Stimulated activated CD8-positive, alpha-beta memory T cell treated with anti-CD3 and anti-CD28 coated beads, Interleukin-7, amount 100 ng/mL, for 4 hours (primary cell): ENCODE results near the gene CEP89.
"Not testable (repeated sequence)": the region's sequence is repeated elsewhere in the genome, so short reads cannot be mapped to it uniquely, and the experiment has no call there.

Experiments used
- DNase-seq, 2 donors: peaks; one replicate each; pipeline ENCODE4 v3.0.0-alpha.2; 2020; ENCODE audit warnings: low read depth in 2 of 2

CEP89 gene

DNA sequence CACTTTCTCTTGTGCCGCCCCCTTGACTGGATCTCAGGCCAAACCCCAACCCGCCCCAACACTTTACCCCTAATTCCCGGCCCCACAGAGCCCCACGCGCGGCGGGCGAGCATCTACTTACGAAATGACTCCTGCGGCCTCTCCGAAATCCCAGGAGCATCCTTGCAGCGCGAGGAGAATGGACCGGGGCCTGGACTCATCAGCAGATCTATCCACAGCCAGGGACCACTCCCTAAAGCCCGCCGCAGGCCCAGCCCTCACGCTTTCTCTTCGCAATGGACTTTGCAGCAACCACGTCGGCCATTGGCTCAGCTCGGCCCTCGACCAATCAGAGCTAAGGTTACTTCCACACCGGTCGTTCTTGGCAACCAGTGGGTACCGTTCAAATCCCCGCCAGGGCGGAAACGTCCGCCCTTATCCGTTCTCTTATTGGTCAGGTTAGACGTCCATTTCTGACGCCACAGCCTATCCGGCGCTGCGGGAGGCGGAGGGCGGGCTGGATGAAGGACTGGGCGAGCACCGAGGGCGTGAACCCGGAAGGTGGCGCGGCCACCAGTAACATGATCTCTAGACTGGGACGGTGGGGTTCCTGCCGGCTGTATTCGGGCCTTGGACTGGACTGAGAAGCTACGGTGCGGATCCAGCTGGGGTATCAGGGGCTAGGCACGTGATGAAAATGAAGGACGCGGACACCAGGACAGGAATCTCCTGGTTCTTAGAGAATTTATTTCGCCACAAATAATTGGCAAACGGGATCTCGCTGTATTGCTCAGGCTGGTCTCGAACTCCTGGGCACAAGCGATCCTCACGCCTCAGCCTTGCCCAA lies at the start of gene CEP89, which contains the start of gene FAAP24:
Gene CEP89 (minus strand): TSS at position 244 of the 826 bp plus-strand sequence. CDS start 84 bp downstream, at position 160.
Gene FAAP24 (plus strand): TSS at position 528 of the 826 bp plus-strand sequence. CDS start 955 bp downstream, outside the sequence.
- peak; percentile 95 to 98 for DNase-seq

DNA sequence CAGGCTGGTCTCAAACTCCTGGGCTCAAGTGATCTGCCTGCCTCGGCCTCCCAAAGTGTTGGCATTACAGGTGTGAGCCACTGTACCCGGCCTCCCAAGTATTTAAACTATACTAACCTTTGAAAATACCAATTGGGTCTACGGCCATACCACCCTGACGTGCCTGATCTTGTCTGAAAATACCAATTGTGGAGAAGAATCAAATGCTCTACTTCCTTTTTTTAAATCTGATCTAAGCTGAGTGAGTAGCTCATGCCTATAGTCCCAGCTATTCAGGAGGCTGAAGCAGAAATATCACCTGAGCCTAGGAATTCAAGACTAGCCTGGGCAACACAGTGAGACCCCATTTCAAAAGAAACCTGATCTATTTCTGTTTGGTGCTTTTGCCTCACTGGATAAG lies 39.1 kb upstream of the CEP89 start:
- not testable (repeated sequence) for DNase-seq

DNA sequence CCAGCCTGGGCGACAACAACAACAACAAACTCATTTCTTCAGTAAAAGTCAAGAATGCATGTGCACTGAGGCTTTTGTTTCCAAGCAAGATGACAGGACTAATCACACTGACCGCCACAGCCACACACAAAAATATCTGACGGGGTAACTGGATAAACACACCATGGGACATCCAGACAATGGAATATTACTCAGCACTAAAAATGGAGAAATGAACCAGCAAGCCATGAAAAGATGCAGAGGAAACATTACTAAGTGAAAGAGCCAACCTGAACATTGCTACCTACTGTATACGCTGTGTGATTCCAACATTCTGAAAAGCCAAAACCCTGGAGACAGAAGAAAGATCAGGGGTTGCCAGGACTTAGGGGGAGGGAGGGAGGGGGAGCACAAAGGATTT lies 37.0 kb upstream of the CEP89 start:
- no peak for DNase-seq

DNA sequence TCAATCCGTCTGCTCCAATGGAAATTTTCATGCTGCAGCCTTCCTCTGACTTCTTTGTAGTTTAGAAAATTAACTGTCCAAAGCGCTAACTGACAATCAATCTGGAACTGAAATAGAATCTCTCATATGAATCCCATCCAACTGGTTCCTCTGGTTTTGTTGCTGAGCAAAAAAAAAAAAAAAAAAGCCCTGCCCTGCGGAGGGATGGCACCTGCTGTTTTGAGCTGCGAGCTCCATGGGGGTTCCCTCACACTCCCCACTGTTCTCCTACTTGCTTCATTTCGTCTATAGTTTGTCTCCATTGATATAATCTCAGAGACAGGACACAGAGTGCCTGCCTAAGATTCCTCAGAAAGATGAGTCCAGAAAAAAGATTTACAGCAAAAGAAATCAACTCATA lies 33.7 kb upstream of the CEP89 start:
- DNase-seq = no peak

DNA sequence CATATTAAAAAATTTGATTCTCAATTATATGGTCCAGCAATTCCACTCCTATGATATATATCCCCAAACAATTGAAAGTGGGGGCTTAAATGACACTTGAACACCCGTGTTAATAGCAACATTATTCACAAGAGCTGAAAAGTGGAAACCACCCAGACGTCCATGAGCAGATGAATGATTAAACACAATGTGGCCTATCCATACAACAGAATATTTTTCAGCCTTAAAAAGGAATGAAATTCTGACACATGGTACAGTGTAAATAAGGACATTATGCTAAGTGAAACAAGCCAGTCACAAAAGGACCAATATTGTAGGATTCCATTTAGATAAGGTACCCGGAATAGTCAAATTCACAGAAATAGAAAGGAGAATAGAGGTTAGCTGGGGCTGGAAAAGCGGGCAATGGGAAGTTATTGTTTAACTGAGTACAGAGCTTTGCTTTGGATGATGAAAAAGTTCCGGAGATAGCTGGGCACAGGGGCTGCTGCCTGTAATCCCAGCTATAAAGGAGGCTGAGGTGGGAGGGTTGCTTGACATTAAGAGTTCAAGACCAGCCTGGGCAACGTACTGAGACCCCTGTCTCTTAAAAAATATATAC lies 31.8 kb upstream of the CEP89 start:
- not testable (repeated sequence) for DNase-seq

DNA sequence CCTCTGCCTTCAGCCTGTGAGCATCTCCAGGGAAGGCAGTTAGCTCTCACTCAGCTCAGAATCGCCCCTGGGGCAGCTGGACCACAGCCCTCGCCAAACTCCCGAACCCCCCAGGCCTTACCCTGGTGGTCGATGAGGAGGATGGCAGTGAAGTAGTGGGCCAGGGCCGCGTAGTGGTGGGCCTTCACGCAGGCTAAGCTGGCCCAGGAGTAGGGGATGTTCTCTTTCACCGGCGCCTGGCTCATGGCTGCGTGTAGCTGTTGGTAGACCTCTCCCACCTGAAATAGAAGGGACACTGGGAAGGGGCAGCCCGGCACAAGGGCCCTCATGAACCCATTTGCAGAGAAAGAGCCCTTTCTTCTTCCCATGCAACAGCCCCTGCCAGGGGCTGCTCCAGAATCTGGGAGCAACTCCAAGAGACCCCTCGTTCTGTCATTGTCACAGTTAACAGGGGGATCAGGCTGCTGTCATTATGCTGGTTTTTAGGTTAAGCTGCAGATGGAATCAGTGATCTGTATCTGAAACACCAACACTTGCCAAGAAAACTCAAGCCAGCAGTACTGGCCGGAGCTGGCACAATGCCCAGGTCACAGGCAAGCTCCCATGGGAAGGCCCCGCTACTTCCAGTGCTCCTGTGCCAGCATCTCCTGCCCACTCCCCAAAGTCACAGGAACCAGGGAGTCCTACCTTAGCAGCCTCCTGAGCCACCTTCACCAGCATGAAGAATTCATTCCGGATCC lies 30.5 kb upstream of the CEP89 start:
- DNase-seq = not testable (repeated sequence)

DNA sequence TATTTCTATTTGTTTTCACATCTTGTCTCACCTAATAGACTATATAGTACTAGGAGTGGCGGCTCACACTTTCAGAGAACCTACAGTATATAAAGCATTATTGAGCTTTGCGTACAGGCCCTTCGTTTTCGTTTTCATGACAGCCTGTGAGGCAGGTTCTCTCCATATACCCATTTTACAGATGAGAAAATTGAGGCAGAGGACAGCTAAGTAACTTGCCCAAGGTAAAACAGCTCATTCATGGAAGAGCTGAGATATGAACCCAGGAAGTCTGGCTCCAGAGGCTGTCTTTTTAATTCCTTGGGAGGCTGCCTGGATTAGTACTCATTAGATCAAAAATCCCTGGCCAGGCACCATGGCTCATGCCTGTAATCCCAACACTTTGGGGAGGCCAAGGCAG lies 29.2 kb upstream of the CEP89 start:
- no peak for DNase-seq

DNA sequence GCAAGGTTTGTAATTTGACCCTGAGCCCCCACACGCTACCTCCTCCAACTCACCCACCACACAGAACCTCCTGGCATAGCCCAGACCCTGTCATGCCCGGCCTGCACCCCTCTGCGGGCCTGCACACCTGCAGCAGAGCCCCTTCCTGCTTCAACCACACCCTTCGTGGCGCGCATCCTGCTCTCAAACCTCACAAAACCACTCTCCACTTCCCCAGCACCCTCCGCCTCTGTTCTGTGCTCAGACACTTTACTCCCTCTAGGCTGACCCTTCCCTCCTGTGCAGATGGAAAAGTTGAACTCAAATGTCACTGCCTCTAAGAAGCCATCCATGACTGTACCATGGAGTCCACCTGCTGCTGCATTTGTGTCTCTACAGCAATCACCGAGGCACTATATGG lies 28.8 kb upstream of the CEP89 start:
- DNase-seq = no peak

DNA sequence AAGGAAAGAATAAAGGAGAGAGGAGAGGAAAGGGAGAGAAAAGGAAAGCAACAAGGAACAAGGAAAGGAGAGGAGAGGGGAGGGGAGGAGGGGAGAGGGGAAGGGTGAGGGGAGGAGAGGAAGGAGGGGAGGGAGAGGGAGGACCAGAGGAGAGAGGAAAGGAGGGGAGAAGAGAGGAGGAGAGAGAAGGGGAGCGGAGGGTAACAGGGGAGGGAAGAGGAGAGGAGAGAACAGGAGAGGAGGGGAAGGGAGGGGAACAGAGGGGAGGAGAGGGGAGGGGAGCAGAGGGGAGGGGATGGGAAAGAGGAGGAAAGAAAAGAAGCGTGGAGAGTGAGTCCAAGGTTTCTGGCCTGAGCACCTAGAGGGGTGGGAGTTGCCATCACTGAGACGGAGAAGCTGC lies 27.0 kb upstream of the CEP89 start:
- no peak for DNase-seq

DNA sequence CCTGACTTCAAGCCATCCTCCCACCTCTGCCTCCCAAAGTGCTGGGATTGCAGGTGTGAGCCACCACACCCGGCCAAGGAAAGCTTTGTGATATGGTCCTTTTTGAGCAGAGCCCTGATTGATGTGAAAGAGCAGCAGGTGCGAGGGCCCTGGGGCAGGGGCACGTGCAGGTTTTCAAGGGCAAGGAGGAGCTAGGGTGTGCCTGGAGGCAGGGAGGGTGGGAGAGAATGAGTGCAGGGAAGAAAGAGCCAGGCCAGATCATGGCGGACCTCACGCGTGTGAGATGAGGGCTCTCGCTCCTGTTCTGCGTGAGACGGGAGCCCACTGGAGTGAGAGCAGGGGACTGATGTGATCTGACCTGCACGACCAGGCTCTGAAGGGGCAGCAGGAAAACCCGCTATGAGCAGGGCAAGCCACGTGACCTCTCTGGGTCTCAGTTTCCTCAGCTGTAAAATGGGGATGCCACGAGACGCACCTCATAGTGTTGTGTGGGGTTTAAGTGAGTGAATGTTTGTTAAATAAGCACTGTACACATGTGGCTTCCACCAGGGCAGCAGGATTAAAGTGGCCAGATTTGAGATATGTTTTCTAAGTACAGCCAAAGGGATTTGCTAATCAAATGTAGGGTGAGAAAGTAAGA lies 26.1 kb upstream of the CEP89 start:
- DNase-seq = no peak

DNA sequence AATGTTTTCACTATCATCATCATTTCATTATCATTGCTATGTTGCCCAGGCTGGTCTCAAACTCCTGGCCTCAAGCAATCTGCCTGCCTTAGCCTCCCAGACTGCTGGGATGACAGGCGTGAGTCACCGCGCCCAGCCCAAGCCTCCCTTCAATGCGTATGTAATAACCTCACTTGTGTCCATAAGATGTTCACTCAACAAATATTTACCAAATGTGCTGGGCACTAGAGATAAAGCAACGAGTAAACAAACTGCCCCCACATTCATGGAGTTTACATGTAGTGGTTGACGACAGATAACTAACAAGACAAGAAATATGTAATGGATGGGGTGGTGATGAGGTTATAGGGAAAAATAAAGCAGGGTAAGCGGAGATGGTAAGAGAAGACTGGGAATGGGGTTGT lies 25.3 kb upstream of the CEP89 start:
- not testable (repeated sequence) for DNase-seq

DNA sequence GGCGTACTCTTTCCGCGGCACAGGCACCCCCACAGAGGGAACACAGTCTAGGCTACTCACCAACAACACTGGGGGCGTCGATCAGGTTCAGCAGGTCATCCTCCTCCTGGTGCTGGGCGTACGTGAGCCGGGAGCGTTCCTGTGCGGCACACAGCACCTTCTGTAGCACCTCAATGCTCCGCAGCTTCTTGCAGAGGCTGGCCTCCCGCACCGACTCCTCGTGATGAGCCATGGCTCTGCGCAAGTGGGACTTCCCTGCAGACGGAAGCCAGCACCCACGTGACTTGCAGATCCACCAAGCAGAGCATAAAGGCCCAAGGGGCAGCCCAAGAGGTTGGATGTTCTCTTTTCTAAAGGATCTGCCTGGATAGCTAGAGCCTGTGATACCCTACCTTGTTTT lies 24.2 kb upstream of the CEP89 start:
- not testable (repeated sequence) for DNase-seq

DNA sequence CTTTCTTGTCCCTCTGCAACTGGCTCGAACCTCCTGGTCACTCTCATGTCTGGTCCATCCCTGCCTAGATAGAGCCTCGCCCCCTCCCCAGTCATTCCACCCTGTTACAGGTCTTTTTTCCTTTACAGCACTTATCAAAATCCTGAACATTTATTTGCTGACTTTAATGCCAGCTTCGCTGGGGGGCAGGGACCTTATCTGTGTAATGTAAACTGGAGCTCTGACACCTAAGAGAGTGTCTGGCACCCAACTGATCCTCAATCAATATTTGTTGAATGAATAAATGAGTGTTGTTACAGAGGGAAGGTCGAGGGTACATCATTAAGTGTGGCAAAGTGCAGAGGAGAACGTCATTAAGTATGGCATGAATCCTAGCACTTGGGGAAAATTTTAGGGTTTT lies 17.0 kb upstream of the CEP89 start:
- no peak for DNase-seq

DNA sequence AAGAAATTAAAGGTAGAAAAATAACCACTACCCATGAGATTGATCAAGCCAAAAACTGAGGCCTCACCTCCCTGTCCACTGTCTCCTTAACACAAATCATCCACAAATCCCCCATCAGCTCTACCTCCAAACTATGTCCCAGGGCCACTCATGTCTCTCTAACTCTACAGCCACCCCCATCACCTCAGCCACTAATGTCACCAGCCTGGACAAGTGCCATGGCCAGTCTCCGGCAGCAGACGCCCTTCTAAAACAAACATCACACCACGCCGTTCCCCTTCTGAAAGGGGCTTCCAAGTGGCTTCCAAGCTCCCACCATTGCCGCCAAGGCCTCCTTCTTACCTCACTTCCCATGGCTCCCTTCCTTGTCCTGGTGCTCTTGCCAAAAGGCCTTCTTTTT lies 16.5 kb upstream of the CEP89 start:
- DNase-seq = not testable (repeated sequence)

DNA sequence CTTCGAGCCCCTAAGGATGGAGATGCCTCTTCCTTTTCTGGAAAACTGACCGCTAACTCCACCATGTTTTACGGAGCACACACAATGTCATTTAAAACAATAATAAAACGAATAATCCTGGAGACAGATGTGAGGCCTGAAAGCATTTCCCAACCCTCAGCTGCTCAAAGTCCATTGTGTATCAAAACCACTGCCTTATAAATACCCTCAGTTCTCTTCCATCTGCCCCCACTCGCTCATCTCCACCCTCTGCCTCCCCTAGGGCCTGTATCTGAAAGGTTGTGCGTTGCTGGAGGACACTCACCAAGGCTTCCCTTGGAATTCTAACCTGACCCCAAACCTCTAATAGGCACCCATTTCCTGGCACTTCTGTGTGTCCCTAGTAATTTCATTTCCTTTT lies 10.7 kb upstream of the CEP89 start:
- not testable (repeated sequence) for DNase-seq

DNA sequence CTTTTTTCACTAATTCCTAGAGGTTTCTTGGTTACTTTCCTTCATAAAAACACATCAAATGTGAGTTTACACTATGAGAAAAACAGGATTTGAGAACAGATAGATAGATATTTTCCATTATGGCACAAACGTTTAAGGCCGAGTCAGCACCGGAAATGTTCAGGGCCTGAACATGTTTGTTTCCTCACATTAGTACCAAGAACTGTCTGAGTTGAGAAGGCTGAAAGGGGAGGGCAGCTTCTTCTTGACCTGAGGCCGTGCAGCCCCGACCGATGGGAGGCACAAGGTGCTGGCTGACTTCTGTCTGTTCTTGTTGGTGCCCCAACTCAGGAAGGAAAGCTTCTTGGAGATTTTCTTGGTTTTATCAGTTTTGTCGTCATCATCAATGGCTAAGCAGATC lies 8.0 kb upstream of the CEP89 start:
- DNase-seq = not testable (repeated sequence)

DNA sequence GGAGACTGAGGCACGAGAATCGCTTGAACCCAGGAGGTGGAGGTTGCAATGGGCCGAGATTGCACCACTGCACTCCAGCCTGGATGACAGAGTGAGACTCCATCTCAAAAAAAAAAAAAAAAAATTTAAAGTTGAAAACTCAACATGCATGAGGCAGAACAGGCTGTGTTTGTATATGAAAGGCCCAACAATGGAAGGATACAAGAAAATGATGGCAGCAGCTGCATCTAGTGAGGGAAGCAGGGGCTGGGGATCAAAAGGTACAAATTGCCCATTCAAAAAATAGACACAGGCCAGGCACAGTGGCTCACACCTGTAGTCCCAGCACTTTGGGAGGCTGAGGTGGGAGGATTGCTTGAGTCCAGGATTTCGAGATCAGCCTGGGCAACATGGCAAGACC lies 6.1 kb upstream of the CEP89 start:
- not testable (repeated sequence) for DNase-seq

DNA sequence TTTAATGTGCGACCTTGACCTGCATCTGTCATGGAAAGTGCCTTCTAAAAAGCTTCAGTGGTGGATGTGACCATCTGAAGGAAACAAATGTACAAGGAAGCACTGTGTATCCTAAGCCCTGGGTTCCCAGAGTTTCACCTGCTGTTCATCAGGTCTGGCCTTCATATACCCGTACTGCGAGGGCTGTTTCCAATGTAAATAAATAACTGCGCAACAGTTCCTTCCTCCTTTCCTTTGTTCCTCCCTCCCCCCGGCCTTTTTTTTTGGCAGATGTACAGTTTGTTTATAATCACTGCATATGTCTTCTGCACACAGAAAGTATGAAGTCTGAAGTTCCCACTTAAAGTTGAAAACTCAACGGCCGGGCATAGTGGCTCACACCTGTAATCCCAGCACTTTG lies 5.5 kb upstream of the CEP89 start:
- DNase-seq = no peak

DNA sequence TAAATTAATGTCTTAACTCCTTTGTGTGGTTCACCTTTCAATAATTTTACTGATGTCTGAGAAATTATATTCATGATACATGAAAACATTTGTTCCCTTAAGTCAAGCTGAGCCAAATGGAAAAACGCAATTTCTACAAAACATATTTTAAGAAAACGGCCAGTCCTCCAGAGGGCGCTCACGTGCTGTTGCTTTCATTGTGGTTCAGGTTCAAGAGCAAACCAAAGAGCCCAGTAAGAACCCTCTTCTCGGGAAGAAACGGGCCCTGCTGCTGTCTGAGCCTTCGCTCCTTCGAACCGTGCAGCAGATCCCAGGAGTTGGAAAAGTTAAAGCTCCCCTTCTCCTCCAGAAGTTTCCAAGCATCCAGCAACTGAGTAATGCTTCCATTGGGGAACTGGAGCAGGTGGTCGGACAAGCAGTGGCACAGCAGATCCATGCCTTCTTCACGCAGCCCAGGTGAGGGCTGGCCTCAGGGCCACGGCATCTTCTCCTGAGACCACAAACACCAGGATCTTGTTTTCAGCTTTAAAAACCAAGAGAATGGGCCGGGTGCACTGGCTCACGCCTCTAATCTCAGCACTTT lies 4.6 kb upstream of the CEP89 start:
- peak; percentile 40 to 49 for DNase-seq

DNA sequence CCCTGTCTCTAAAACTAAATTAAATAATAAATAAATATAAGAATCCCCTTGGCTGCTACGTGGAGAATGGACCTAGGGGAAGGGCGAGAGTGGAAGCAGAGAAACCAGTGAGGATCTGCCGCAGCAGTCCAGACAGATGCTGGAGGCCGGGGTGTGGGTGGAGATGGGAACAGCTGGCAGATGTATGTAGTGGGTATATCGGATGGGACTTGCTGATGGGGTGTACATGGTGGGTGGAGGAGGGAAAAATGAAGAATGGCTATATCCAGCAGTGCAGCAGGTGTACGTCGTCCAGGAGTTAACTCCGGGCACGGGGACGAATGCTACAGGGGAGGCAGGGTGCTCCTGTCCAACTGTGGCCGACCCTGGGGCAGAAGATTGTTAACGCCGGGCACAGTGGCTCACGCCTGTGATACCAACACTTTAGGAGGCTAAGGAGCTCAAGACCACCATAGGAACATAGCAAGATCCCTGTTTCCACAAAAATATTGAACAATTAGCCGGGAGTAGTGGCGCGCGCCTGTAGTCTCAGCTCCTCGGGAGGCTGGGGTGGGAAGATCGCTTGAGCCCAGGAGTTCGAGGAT lies 654 bp downstream of the CEP89 start:
- DNase-seq = no peak

DNA sequence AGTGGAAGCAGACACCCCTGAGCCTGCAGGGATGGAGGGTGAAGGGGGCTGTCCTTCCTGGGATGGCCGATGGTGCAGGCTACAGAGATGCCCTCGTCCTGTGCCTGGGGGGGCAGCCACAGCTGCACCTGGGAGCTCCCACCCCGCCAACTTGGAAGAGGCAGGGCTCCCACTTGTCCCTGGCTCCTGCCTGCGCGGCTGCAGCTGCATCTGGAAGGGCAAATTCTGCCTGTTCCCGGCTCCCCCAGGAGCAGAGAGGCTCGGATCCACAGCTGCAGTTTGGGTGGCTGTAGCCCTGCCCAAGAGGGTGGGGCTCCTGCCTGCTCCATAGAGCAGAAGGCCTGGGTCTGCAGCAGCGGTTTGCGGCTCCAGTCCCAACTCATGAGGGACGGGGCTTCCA lies 2.2 kb downstream of the CEP89 start:
- DNase-seq = no peak
